Activated CD4-positive, alpha-beta T cell treated with anti-CD3 and anti-CD28 coated beads, Interleukin-10, Interleukin-2, amounts not matched to agents 100 ng/mL and 50 ng/mL, durations not matched to agents 16 hours and 8 hours (primary cell): Measurements from ENCODE around the gene PRKACA.

Experiments
- DNase-seq: peaks from one replicate; pipeline ENCODE4 v3.0.0-alpha.2; 2020

Gene PRKACA

GRCh38 chr19:14115756-14116155, 1.8 kb downstream of the PRKACA start:
- no peak for DNase-seq

- peak; percentile 64 for DNase-seq
Measured at GRCh38 chr19:14114854-14115253, 2.7 kb downstream of the PRKACA start.

- no peak for DNase-seq
Measured at GRCh38 chr19:14114439-14114838, 3.1 kb downstream of the PRKACA start.

- peak; percentile 75 for DNase-seq
Measured at GRCh38 chr19:14113762-14114414, 3.7 kb downstream of the PRKACA start.

GRCh38 chr19:14112809-14113385, 4.7 kb downstream of the PRKACA start:
- DNase-seq, result no peak

- no peak for DNase-seq
Measured at GRCh38 chr19:14112051-14112808, 5.3 kb downstream of the PRKACA start.

GRCh38 chr19:14111486-14111885, 6.1 kb downstream of the PRKACA start:
- no peak for DNase-seq

- no peak for DNase-seq
Measured at GRCh38 chr19:14110650-14111049, 6.9 kb downstream of the PRKACA start.

- no peak for DNase-seq
Measured at GRCh38 chr19:14107581-14108461, 9.7 kb downstream of the PRKACA start.

GRCh38 chr19:14106840-14107239, 10.7 kb downstream of the PRKACA start:
- DNase-seq, result no peak

GRCh38 chr19:14105680-14106079, 11.9 kb downstream of the PRKACA start:
- no peak for DNase-seq

GRCh38 chr19:14103310-14103709, 14.3 kb downstream of the PRKACA start:
- DNase-seq, result no peak

- DNase-seq, result no peak
Measured at GRCh38 chr19:14102756-14103155, 14.8 kb downstream of the PRKACA start.

GRCh38 chr19:14102102-14102696, 15.4 kb downstream of the PRKACA start:
- no peak for DNase-seq

- DNase-seq, result no peak
Measured at GRCh38 chr19:14101003-14101545, 16.5 kb downstream of the PRKACA start.

- no peak for DNase-seq
Measured at GRCh38 chr19:14097532-14098151, 19.9 kb downstream of the PRKACA start.

GRCh38 chr19:14096272-14096992, 21.1 kb downstream of the PRKACA start:
- no peak for DNase-seq

GRCh38 chr19:14094854-14095253, 22.7 kb downstream of the PRKACA start:
- DNase-seq, result no peak

GRCh38 chr19:14093117-14093823, 24.3 kb downstream of the PRKACA start:
- no peak for DNase-seq

- no peak for DNase-seq
Measured at GRCh38 chr19:14091813-14092462, 25.6 kb downstream of the PRKACA start.
